GM12878 (cell line): ENCODE measurements around the gene WNK1. TPM values are rescaled to one million over a fixed set of nuclear protein-coding genes. Genes with fewer than 3 reads are reported as not detected.

ENCODE experiments used
- ATAC-seq: fragments of 200-7000 bp; cut with Tn5 transposase; 3 replicates; pipeline ENCODE4 v1.9.1; 2020; ENCODE audit warnings: mild to moderate bottlenecking, moderate library complexity
- BruUV-seq: library from RNA; stranded (reverse); fragments of 400-500 nt; replicated peaks from 2 replicates; lab custom pipeline; 2021; lab: Mats Ljungman, UMichigan
- CTCF ChIA-PET: fragments of 300-600 bp; sonication (Branson Sonifier 250); formaldehyde crosslinking; extraction: SDS; loops from one replicate; lab custom pipeline; 2021; ENCODE audit warnings: inconsistent platforms; lab: Yijun Ruan, JAX
- POLR2A ChIA-PET: fragments of 350-600 bp; formaldehyde crosslinking; extraction: SDS; loops from one replicate; lab custom pipeline; 2021; ENCODE audit warnings: inconsistent platforms; lab: Charles Lee
- RAD21 ChIA-PET: fragments of 300-600 bp; sonication (Branson Sonifier 250); formaldehyde crosslinking; loops from one replicate; lab custom pipeline; 2023; ENCODE audit warnings: antibody characterized with exemption; ENCODE audit not compliant: unreplicated experiment; lab: Charles Lee
- SMC1A ChIA-PET: fragments of 300-600 bp; sonication (Branson Sonifier 250); formaldehyde crosslinking; loops from one replicate; lab custom pipeline; 2023; ENCODE audit not compliant: unreplicated experiment, uncharacterized antibody; lab: Charles Lee
- DNase-seq: peaks from one replicate; pipeline ENCODE4 v3.0.0-alpha.2; 2011; ENCODE audit warnings: low read depth, low spot score
- FAIRE-seq: peaks from 3 replicates; lab custom pipeline; 2011; peaks lifted over from hg19 to GRCh38; lab: Jason Lieb, UNC
- H2AFZ ChIP-seq: 2 replicates; pipeline ENCODE4 v1.6.0; 2011; ENCODE audit warnings: low read depth, low read length, control low read depth; ENCODE audit not compliant: control insufficient read depth
- H3K27ac ChIP-seq: 2 replicates; pipeline ENCODE4 v1.5.1; 2011; ENCODE audit warnings: control low read depth; ENCODE audit not compliant: control insufficient read depth, insufficient read depth
- H3K27me3 ChIP-seq, 2 experiments: replicated peaks in 1 of 2; 2 replicates each; pipeline versions ENCODE4 v1.6.0 to v1.6.1; 2011; ENCODE audit warnings: low read length in 1 of 2; ENCODE audit not compliant: control insufficient read depth in 2 of 2, insufficient read depth in 2 of 2
- H3K36me3 ChIP-seq, 2 experiments: 2 replicates each; pipeline ENCODE4 v1.5.1; 2011; ENCODE audit warnings: low read length in 1 of 2; ENCODE audit not compliant: control insufficient read depth in 2 of 2, insufficient read depth in 2 of 2
- H3K4me1 ChIP-seq: 2 replicates; pipeline ENCODE4 v1.6.1; 2011; ENCODE audit warnings: mild to moderate bottlenecking, low read length, moderate library complexity, mixed read lengths; ENCODE audit not compliant: control insufficient read depth, insufficient read depth
- H3K4me2 ChIP-seq: 2 replicates; pipeline ENCODE4 v1.6.0; 2011; ENCODE audit warnings: control low read depth; ENCODE audit not compliant: control insufficient read depth, insufficient read depth
- H3K4me3 ChIP-seq: fragments of 200-600 bp; sonication (generic); 2 replicates; pipeline ENCODE4 v1.5.1; 2016
- H3K79me2 ChIP-seq: 2 replicates; pipeline ENCODE4 v1.6.0; 2011; ENCODE audit warnings: low read length; ENCODE audit not compliant: control insufficient read depth, insufficient read depth
- H3K9ac ChIP-seq: 2 replicates; pipeline ENCODE4 v1.8.0; 2011; ENCODE audit warnings: low read length, control low read depth, mixed read lengths; ENCODE audit not compliant: control insufficient read depth, insufficient read depth
- H3K9me3 ChIP-seq: replicated peaks from 3 replicates; pipeline ENCODE4 v1.5.1; 2011; ENCODE audit warnings: mild to moderate bottlenecking, low read length; ENCODE audit not compliant: control insufficient read depth, insufficient read depth
- H4K20me1 ChIP-seq: 2 replicates; pipeline ENCODE4 v1.6.0; 2011; ENCODE audit not compliant: control insufficient read depth, insufficient read depth
- BACH1 ChIP-seq: fragments of 450-650 bp; IDR thresholded peaks from 2 replicates; pipeline ENCODE4 v1.6.1; 2017; ENCODE audit warnings: mild to moderate bottlenecking, borderline replicate concordance
- BHLHE40 ChIP-seq, 2 experiments: fragments of 450-650 bp in 1 of 2; IDR thresholded peaks; 2 replicates each; pipeline ENCODE4 v1.6.1; 2011 to 2017; ENCODE audit warnings: low read depth in 2 of 2, borderline replicate concordance in 1 of 2, improper control_type of control experiment in 1 of 2, low read length in 1 of 2, mild to moderate bottlenecking in 1 of 2
- BMI1 ChIP-seq: fragments of 450-650 bp; IDR thresholded peaks from 2 replicates; pipeline ENCODE4 v1.6.1; 2016; ENCODE audit warnings: mild to moderate bottlenecking, moderate library complexity, borderline replicate concordance
- CTCF ChIP-seq, 3 experiments: IDR thresholded peaks in 2 of 3; conservative IDR thresholded peaks in 1 of 3; 2 replicates each; pipeline ENCODE4 v1.5.1; 2011; ENCODE audit warnings: low read depth in 3 of 3, low read length in 3 of 3, mild to moderate bottlenecking in 3 of 3, control low read depth in 2 of 3, moderate library complexity in 2 of 3, inconsistent platforms in 1 of 3, mixed read lengths in 1 of 3; ENCODE audit not compliant: control insufficient read depth in 2 of 3, insufficient read depth in 1 of 3; ENCODE audit errors: extremely low read depth in 1 of 3
- FOXK2 ChIP-seq: fragments of 450-650 bp; IDR thresholded peaks from 2 replicates; pipeline ENCODE4 v1.6.1; 2017; ENCODE audit warnings: mild to moderate bottlenecking, moderate library complexity
- HDAC2 ChIP-seq: fragments of 200-600 bp; sonication (generic); IDR thresholded peaks from 2 replicates; pipeline ENCODE4 v1.6.1; 2017
- HSF1 ChIP-seq: fragments of 150-350 bp; IDR thresholded peaks from 2 replicates; pipeline ENCODE4 v1.6.1; 2014; ENCODE audit warnings: mild to moderate bottlenecking, low read depth, low read length
- IRF5 ChIP-seq: fragments of 450-650 bp; IDR thresholded peaks from 2 replicates; pipeline ENCODE4 v1.6.1; 2017; ENCODE audit warnings: borderline replicate concordance
- KDM1A ChIP-seq: fragments of 200-600 bp; sonication (generic); IDR thresholded peaks from 2 replicates; pipeline ENCODE4 v1.6.1; 2016; ENCODE audit warnings: borderline replicate concordance
- MEF2A ChIP-seq: IDR thresholded peaks from 2 replicates; pipeline ENCODE4 v1.6.1; 2011; ENCODE audit warnings: low read depth, mild to moderate bottlenecking, low read length, moderate library complexity; ENCODE audit not compliant: insufficient read depth
- POU2F2 ChIP-seq: IDR thresholded peaks from 3 replicates; pipeline ENCODE4 v1.6.1; 2011; ENCODE audit warnings: low read depth, mild to moderate bottlenecking, low read length, borderline replicate concordance
- RBBP5 ChIP-seq: fragments of 200-600 bp; sonication (generic); conservative IDR thresholded peaks from 2 replicates; pipeline ENCODE4 v1.6.1; 2016
- STAT1 ChIP-seq: fragments of 450-650 bp; conservative IDR thresholded peaks from 2 replicates; pipeline ENCODE4 v1.6.1; 2014; ENCODE audit warnings: antibody characterized with exemption, mild to moderate bottlenecking
- ZSCAN29 ChIP-seq: fragments of 450-650 bp; IDR thresholded peaks from 2 replicates; pipeline ENCODE4 v1.6.1; 2017; ENCODE audit warnings: mild to moderate bottlenecking, moderate library complexity
- in situ Hi-C: fragments of 300-500 bp; cut with MboI; formaldehyde crosslinking; loops from 9 replicates; pipeline ENCODE4 v1.14.3; 2018; ENCODE audit warnings: mixed read lengths
- intact Hi-C: fragments of 100-400 bp; cut with micrococcal nuclease; formaldehyde crosslinking; loops from one replicate; pipeline ENCODE4 v1.14.2; 2022; ENCODE audit not compliant: unreplicated experiment
- polyA plus RNA-seq, 11 experiments: library from polyadenylated mRNA; depleted of rRNA in 4 of 11; unstranded in 6 of 11; stranded (reverse) in 5 of 11; fragments of >200 nt; fragmentation: Nextera tagmentation in 4 of 11; fragmentation: Illumina TruSeq in 1 of 11; extraction: Ambion mirVana in 4 of 11; extraction: Trizol in 1 of 11; gene quantifications; 1 replicate in 1 of 11; 2 replicates in 10 of 11; pipeline versions ENCODE4 v1.2.1 to v1.2.3, GENCODE V29; 2011 to 2016; ENCODE audit warnings: inconsistent platforms in 2 of 11, missing spikeins in 2 of 11, low read depth in 1 of 11
- total RNA-seq, 4 experiments: library from RNA; depleted of rRNA in 3 of 4; stranded (reverse); fragments of >200 nt in 3 of 4; fragmentation: Illumina TruSeq in 1 of 4; extraction: Trizol in 1 of 4; gene quantifications; 2 replicates each; pipeline versions ENCODE4 v1.2.1 to v1.2.3, GENCODE V29; 2013 to 2021

The WNK1 gene
- total and polyA plus RNA-seq, 10 of the 15 experiments (the other 5 are each of a cell fraction or from before 2014, with no cell fraction given) = 9.6 to 151 (median 86.6) TPM

- Histone ChIP-seq H3K4me2 (no peak overlapping the region), H3K4me3 (no peak overlapping the region), H3K27ac (no peak overlapping the region), H4K20me1 (no peaks in the 10 kb centered on the region), H3K27me3 (no peaks in the 10 kb centered on the region), H3K9me3 (no peaks in the 10 kb centered on the region), H2AFZ (no peak overlapping the region), H3K36me3 (peaks cover 0 to 50% of the 10 kb centered on the region in 2 experiments; a peak in 2 of 4 replicates), H3K4me1 (no peaks in the 10 kb centered on the region), H3K79me2 (no peaks in the 10 kb centered on the region), H3K9ac (no peak overlapping the region)
- ATAC-seq (no peak), FAIRE-seq (no peak), DNase-seq (no peak)
- in situ Hi-C loops = no loop called here
- intact Hi-C loops = no loop called here
- no TSS peak for BruUV-seq
- ChIA-PET RAD21 (no interaction called here), CTCF (interaction anchor here (0.9 to 1.9 kb wide), 3 partner anchors 16 to 199 kb away, joined by 3 to 6 read pairs (median 5); no protein-coding TSS in a partner anchor), SMC1A (interaction anchor here (0.6 to 1.1 kb wide), 5 partner anchors 9 to 249 kb away, joined by 3 to 4 read pairs (median 3); partner anchors contain the start of gene RAD52), POLR2A (interaction anchor here (0.6 kb wide), 1 partner anchor 134 kb away, joined by 3 read pairs; no protein-coding TSS in a partner anchor)
- TF ChIP-seq BMI1 (no peak), STAT1 (no peak), HDAC2 (no peak), BACH1 (no peak), FOXK2 (no peak), POU2F2 (no peak), BHLHE40 (IDR thresholded peaks at IDR 0.05; ENCODE audit: borderline replicate concordance in 1 of 2, low read depth in 2 of 2, low read length in 1 of 2) (no peak), ZSCAN29 (no peak), KDM1A (no peak), MEF2A (no peak), RBBP5 (no peak), IRF5 (no peak), CTCF (IDR thresholded peaks at IDR 0.05 in 2 of 3, conservative IDR thresholded peaks at IDR 0.05 in 1 of 3; ENCODE audit: control insufficient read depth in 2 of 3, extremely low read depth in 1 of 3, insufficient read depth in 1 of 3, low read depth in 3 of 3, low read length in 3 of 3) (no peak), HSF1 (no peak)
These were observed 141.8 kb downstream of the WNK1 start for GRCh38 chr12:894226-894625.
